HG03175 (cell line): ENCODE data around the gene ABHD18.
"Not testable (repeated sequence)": the region's sequence is repeated elsewhere in the genome, so short reads cannot be mapped to it uniquely, and the experiment has no call there.

Experiments used
- ATAC-seq: cut with Tn5 transposase; IDR thresholded peaks from one replicate; pipeline ENCODE4 v1.9.1; 2021; ENCODE audit warnings: mild to moderate bottlenecking, moderate library complexity; ENCODE audit not compliant: unreplicated experiment

ABHD18 gene

DNA sequence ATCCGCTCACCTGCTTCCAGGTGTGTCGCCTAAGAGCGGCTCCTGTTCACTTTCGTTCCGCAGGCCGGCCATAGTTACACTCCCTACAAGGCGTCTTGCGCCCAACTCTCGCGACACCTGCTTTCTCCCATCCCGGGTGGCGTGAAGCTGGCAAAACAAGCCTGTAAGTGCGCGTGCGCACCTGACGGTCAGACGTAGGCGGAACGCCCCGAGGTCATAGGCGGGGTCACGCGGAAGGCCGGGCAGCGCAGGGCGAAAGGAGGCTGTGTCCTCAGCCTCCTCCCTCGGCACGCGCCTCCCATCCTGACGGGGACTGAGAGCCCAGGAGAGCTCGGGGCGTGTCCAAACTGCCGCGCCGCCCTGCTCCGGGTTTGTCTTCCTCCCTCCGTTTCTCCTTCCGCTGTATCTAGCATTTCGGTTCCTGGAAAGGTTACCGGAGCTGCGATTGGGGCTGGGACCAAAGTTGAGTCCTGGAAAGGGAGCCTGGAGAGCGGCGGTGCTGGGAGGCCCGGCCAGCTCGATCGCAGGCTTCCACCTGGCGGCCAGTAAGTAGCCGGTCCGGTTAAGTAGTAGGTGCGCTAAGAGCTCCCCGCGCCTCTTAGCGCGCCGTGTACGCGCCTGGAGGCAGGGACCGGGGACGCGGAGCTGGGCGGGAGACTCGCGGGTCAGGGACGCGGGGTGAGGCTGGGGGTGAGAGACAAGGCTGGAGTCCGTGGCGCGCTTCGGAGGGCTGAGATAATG is at the start of gene ABHD18, which contains the start of gene MFSD8:
ABHD18 (plus strand) TSS at position 345 of the 741 bp plus-strand sequence. CDS start 17,550 bp downstream, outside the sequence.
MFSD8 (minus strand) TSS at position 112 of the 741 bp plus-strand sequence; CDS start at position 72, 40 bp downstream.
- ATAC-seq: peak; percentile 95

DNA sequence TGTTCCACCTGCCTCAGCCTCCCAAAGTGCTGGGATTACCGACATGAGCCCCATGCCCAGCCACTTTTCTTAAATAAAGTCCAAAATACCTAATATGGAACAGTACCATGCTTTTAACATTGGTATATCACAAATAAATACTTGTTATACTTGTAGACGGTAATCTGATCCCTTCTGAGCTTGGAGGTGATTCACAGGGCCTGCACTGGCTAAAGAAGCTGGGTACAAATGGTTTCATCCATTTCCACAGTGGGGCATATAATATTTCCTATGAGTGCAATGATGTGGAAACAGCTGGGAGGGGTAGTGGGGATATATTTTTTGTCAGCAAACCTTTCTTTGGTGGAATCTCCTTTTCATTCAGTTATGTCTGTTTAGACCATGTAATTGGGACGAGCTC is 48.7 kb upstream of the ABHD18 start:
- no peak for ATAC-seq

- no peak for ATAC-seq
Measured at GRCh38 chr4:127917151-127917550, 48.1 kb upstream of the ABHD18 start.

DNA sequence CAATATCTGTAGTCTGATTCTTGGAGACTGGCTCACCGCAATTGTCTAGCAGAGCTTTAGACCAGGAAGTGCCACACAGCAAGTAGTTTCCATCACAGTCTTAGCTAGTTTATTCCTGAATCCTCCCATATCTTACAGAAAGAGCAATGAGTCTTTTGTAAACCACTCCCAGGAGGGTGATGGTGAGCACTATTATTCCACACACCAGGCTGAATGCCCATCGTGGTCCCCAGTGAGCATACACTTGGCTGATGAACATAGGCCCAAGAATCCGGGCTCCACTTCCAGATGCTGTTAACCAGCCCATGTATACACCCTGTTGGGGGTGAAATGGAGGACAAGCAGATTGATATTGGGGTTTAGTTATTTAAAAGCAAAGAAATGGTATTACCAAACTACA is 44.7 kb upstream of the ABHD18 start:
- ATAC-seq: no peak

GRCh38 chr4:127922226-127922625 is 43.0 kb upstream of the ABHD18 start:
- no peak for ATAC-seq

DNA sequence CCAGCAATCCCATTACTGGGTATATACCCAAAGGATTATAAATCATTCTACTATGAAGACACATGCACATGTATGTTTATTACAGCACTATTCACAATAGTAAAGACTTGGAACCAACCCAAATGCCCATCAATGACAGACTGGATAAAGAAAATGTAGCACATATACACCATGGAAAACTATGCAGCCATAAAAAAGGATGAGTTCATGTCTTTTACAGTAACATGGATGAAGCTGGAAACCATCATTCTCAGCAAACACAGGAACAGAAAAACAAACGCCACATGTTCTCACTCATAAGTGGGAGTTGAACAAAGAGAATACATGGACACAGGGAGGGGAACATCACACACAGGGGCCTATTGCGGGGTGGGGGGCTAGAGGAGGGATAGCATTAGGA is 39.5 kb upstream of the ABHD18 start:
- not testable (repeated sequence) for ATAC-seq

DNA sequence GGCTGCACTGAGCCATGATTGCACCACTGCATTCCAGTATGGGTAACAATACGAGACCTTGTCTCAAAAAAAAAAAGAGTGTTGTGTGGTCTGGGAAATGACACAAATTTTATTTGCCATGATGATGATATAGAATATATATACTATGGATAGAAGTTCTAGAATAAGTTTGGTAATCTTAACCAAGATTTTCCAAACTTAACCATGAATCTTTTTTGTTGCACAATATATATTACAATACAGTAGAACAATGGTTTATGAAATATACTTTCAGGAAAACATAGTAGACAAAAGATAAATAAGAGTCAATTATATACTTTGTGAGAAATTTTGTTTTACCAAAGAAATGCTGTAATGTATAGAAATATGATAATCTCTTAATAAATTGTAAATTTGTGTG is 35.0 kb upstream of the ABHD18 start:
- no peak for ATAC-seq

- not testable (repeated sequence) for ATAC-seq
Measured at GRCh38 chr4:127931836-127932235, 33.4 kb upstream of the ABHD18 start.

DNA sequence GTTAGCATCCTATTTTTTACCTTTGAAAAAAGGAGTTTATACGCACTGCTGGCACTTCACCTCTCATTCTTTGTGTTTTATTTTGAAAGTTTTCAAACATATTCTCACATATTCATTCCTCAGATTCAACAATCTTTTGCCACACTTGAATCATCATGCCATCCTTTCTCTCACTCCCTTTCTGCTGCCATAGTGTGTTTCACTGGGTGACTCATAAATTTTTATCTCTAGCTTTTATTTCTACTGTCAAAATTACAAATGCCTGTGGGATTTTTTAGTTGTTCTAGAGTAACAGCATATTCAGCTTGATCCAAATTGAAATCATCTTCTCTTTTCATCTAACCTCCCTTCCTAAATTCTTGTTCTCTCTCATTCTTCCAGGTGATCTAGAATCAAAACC is 28.2 kb upstream of the ABHD18 start:
- no peak for ATAC-seq

GRCh38 chr4:127957105-127957504 is 8.1 kb upstream of the ABHD18 start:
- ATAC-seq: no peak

DNA sequence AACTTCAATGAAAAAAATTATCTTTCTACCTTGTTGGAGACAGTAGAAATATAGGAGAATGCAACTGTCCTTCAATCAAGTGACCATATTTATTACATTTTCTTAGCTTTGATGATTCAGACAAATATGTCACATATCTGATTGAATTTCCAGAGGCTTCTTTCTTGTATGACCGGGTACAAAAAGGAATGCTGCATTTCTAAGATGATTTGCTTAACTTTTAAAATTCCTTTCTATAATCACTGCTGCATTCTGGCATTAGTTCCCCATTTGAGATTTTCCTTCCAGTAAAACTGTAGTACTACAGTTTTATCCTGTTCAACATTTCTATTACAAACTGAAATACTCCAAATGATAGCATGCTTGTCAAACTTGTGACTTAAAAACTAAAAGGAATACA is 5.4 kb upstream of the ABHD18 start:
- no peak for ATAC-seq

GRCh38 chr4:127963633-127964398 is 1.4 kb upstream of the ABHD18 start:
- ATAC-seq: not testable (repeated sequence)

- peak; percentile 13 for ATAC-seq
Measured at GRCh38 chr4:127964426-127965061, 662 bp upstream of the ABHD18 start.

GRCh38 chr4:127965803-127966175 is 583 bp downstream of the ABHD18 start:
- ATAC-seq: peak; percentile 34

DNA sequence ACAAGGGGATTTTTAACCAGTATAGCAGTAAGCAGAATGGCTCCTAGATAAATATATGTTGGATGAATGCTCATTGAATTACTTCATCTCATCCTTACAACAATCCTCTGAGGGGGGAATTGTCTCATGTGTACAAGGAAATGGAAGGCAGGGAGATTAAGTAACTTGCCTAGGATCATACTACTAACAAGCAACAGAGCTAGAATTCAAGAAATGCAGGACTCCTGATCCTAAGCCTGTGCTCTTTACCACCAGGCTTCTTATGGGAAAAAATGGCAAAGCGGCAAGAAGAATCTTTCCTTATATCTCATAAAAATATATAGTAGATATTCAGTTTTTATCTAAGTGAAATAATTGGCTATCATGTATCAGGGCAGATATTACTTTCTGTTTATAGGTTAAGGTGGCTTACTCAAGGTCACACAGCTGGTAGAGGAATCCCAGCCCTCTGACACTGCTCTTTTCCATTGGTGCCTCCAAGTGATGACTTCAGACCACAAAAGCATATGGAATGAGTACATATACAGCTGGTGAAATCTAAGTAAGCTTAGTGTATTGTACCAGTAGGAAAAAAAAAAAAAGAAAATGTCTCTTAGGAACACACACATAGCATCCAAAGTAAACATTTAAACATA is 2.1 kb downstream of the ABHD18 start:
- no peak for ATAC-seq

DNA sequence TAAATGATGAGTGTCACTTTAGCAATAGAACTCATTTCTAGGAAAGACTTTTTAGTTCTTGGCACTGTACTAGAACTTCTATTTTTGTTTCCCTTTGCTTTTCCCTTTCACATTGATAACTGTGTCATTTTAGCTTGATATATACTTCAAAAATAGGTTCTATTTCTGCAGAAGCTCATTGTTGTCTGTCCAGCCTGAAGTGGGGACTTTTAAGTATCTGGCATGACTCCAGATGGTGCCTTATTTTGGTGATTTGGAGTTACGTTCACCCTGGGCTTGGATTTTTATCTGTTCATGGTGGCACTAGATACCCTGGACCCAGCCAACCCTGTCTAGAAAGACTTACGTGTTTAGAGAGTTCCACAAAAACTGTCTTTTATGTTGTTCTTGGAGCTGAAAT is 3.4 kb downstream of the ABHD18 start:
- ATAC-seq: no peak

DNA sequence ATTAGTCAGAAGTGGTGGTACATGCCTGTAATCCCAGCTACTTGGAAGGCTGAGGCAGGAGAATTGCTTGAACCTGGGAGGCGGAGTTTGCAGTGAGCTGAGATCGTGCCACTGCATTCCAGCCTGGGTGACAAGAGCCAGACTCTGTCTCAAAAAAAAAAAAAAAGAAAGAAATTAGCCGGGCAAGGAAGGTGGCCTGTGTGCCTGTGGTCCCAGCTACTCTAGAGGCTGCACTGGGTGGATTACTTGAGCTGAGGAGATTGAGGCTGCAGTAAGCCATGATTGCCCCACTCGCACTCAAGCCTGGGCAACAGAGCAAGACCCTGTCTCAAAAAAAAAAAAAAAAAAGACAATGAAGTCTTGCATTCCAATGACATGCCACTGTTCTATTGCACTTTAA is 5.7 kb downstream of the ABHD18 start:
- not testable (repeated sequence) for ATAC-seq

GRCh38 chr4:127975121-127975770 is 10.0 kb downstream of the ABHD18 start:
- ATAC-seq: no peak

DNA sequence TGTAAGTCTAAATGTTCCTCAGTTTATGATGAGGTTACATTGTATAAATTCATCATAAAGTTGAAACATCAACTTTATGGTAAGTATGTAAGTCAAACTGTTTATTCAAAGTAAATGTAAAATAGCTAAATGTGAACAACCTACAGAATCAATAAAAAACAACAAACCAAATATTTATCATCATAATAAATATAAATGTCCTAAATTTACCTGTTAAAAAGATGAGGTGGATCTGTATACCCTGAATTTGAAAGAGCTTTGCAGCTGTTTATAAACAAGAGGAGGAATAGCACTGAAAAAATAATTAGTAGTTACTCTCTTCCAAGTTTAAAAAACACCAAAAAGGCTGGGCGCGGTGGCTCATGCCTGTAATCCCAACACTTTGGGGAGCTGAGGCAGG is 13.7 kb downstream of the ABHD18 start:
- ATAC-seq: no peak

DNA sequence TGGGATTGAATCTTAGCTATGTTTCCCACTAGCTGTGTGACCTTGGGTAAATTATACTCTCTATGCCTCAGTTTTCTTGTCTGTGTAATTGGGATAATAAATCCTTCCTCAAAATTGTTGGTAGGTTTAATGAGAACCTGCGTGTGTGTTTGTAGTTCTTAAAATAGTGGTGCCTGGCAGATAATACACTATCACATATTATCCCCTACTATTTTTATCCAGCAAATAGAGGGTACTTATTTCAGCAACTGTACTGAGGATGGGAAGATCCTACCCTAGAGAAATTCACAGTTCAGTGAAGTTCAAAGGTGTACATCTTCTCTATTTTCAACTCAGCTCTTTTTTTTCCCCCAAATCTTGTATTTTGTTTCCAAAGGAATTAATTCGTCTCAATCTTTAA is 17.2 kb downstream of the ABHD18 start:
- ATAC-seq: no peak

DNA sequence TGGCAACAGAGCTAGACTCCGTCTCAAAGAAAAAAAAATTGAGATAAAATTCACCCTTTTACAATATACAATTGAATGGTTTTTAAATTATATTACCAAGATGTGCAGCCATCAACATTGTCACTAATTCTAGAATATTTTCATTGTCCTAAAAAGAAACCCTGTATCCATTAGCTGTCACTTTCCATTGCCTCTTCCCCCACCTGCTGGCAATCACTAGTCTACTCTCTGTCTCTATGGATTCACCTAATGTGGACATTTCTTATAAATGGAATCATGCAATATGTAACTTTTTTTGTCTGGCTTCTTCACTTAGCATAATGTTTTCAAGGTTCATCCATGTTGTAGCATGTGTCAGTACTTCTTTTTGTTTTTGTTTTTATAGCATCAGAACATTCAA is 20.8 kb downstream of the ABHD18 start:
- ATAC-seq: no peak
